ENCODE results near the gene THAP3.

- TF ChIP-seq CTCF (IDR thresholded peaks at IDR 0.05) (no peak), POLR2A (IDR thresholded peaks at IDR 0.05) (no peak), EP300 (IDR thresholded peaks at IDR 0.05; ENCODE audit: low read depth) (no peak)
These were observed 35.7 kb upstream of the THAP3 start for GRCh38 chr1:6588893-6589520.
